Adrenal gland (tissue), 5 donors: ENCODE results near the gene MUTYH.
"Not testable (repeated sequence)": the region's sequence is repeated elsewhere in the genome, so short reads cannot be mapped to it uniquely, and the experiment has no call there.

ENCODE experiments used
- POLR2A ChIP-seq, 2 donors: fragments of 450-650 bp; IDR thresholded peaks; one replicate each; pipeline ENCODE4 v1.6.1; 2017; ENCODE audit warnings: antibody characterized with exemption in 2 of 2, mild to moderate bottlenecking in 2 of 2, moderate library complexity in 1 of 2
- TF ChIP-seq, protein P1 (sequence below), 6 experiments: fragments of 450-650 bp in 4 of 6; fragments of 200-600 bp in 2 of 6; sonication (generic) in 1 of 6; IDR thresholded peaks; 1 replicate in 5 of 6; 2 replicates in 1 of 6; pipeline versions ENCODE4 v1.5.1 to v1.8.0; 2016 to 2021; ENCODE audit warnings: antibody characterized with exemption in 6 of 6, mild to moderate bottlenecking in 2 of 6, moderate library complexity in 1 of 6
- donor health status: DM: no; HTN: no; CAD: no.

DNA sequence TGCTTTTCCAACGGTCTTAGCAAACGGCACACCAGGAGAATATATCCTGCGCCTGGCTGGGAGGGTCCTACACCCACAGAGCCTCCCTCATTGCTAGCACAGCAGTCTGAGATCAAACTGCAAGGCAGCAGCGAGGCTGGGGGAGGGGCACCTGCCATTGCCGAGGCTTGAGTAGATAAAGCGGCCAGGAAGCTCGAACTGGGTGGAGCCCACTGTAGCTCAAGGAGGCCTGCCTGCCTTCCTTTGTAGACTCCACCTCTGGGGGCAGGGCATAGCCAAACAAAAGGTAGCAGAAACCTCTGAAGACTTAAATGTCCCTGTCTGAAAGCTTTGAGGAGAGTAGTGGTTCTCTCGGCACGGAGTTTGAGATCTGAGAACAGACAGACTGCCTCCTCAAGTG, 55.4 kb downstream of the MUTYH start:
- TF ChIP-seq, protein P1, sequence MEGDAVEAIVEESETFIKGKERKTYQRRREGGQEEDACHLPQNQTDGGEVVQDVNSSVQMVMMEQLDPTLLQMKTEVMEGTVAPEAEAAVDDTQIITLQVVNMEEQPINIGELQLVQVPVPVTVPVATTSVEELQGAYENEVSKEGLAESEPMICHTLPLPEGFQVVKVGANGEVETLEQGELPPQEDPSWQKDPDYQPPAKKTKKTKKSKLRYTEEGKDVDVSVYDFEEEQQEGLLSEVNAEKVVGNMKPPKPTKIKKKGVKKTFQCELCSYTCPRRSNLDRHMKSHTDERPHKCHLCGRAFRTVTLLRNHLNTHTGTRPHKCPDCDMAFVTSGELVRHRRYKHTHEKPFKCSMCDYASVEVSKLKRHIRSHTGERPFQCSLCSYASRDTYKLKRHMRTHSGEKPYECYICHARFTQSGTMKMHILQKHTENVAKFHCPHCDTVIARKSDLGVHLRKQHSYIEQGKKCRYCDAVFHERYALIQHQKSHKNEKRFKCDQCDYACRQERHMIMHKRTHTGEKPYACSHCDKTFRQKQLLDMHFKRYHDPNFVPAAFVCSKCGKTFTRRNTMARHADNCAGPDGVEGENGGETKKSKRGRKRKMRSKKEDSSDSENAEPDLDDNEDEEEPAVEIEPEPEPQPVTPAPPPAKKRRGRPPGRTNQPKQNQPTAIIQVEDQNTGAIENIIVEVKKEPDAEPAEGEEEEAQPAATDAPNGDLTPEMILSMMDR (IDR thresholded peaks at IDR 0.05) = not testable (repeated sequence)
- not testable (repeated sequence) for TF ChIP-seq POLR2A (IDR thresholded peaks at IDR 0.05)
